Osteoblast (primary cell): Measurements from ENCODE around the gene FGF5. TPM values are rescaled to one million over a fixed set of nuclear protein-coding genes. Genes with fewer than 3 reads are reported as not detected.

Source experiments
- DNase-seq: peaks from one replicate; pipeline ENCODE4 v3.0.0; 2011; ENCODE audit warnings: low spot score, mixed read lengths; ENCODE audit not compliant: insufficient read length; ENCODE audit errors: missing footprints
- H2AFZ ChIP-seq: 2 replicates; pipeline ENCODE4 v1.6.0; 2011; ENCODE audit warnings: mild to moderate bottlenecking, low read length
- H3K27ac ChIP-seq: 2 replicates; pipeline ENCODE4 v1.5.1; 2011; ENCODE audit warnings: mild to moderate bottlenecking, low read depth, low read length, moderate library complexity
- H3K27me3 ChIP-seq: 2 replicates; pipeline ENCODE4 v1.6.0; 2012; ENCODE audit warnings: mild to moderate bottlenecking, control low read depth, inconsistent platforms, low read length, moderate library complexity; ENCODE audit not compliant: insufficient read depth
- H3K36me3 ChIP-seq: 2 replicates; pipeline ENCODE4 v1.5.1; 2011; ENCODE audit warnings: mild to moderate bottlenecking, low read length, control low read depth, moderate library complexity; ENCODE audit not compliant: insufficient read depth
- H3K4me1 ChIP-seq: 2 replicates; pipeline ENCODE4 v1.5.1; 2011; ENCODE audit warnings: mild to moderate bottlenecking, low read length, control low read depth, moderate library complexity; ENCODE audit not compliant: insufficient read depth
- H3K4me2 ChIP-seq: 2 replicates; pipeline ENCODE4 v1.6.0; 2011; ENCODE audit warnings: mild to moderate bottlenecking, low read length; ENCODE audit not compliant: insufficient read depth
- H3K4me3 ChIP-seq: fragments of 200-600 bp; sonication (generic); 3 replicates; pipeline ENCODE4 v1.5.1; 2012; ENCODE audit warnings: mild to moderate bottlenecking, low read length, inconsistent platforms; ENCODE audit not compliant: insufficient read depth
- H3K79me2 ChIP-seq: 2 replicates; pipeline ENCODE4 v1.6.0; 2012; ENCODE audit warnings: mild to moderate bottlenecking, low read length, control low read depth, inconsistent platforms; ENCODE audit not compliant: insufficient read depth
- H3K9me3 ChIP-seq: 2 replicates; pipeline ENCODE4 v1.5.1; 2011; ENCODE audit warnings: low read depth, low read length, control low read depth
- H4K20me1 ChIP-seq: 2 replicates; pipeline ENCODE4 v1.6.0; 2012; ENCODE audit warnings: mild to moderate bottlenecking, low read length, control low read depth; ENCODE audit not compliant: insufficient read depth
- CTCF ChIP-seq: IDR thresholded peaks from 2 replicates; pipeline ENCODE4 v1.5.1; 2011; ENCODE audit warnings: mild to moderate bottlenecking, low read depth, low read length, moderate library complexity; ENCODE audit errors: extremely low read depth
- total RNA-seq: library from RNA; depleted of rRNA; stranded (reverse); fragments of >200 nt; gene quantifications from 2 replicates; pipeline ENCODE4 v1.2.3, GENCODE V29; 2012

The FGF5 gene
- total RNA-seq, 1 donor = 10.5 TPM

- peak; percentile 94 for DNase-seq
These were observed 69.3 kb downstream of the FGF5 start, which contains the start of gene CFAP299 for GRCh38 chr4:80335554-80336358. TSS of gene CFAP299 (plus strand) at chr4:80335730.

GRCh38 chr4:80336582-80336981, 70.1 kb downstream of the FGF5 start:
- peak overlapping the region; percentile 94 for H3K4me2 ChIP-seq
- peaks cover 13% of the 10 kb centered on the region for H3K4me1 ChIP-seq
- DNase-seq = peak; percentile 76
- H3K27me3 ChIP-seq = no peaks in the 10 kb centered on the region
- H4K20me1 ChIP-seq = no peaks in the 10 kb centered on the region
- H3K9me3 ChIP-seq = no peaks in the 10 kb centered on the region
- peak; percentile 51 for TF ChIP-seq CTCF
- peak overlapping the region; percentile 89 for H3K4me3 ChIP-seq
- no peak overlapping the region for H2AFZ ChIP-seq
- no peak overlapping the region for H3K27ac ChIP-seq
- peaks cover 9% of the 10 kb centered on the region for H3K36me3 ChIP-seq
- H3K79me2 ChIP-seq = peaks cover 3% of the 10 kb centered on the region

More at GRCh38 chr4:80335554-80336358, 69.3 kb downstream of the FGF5 start, which contains the start of gene CFAP299:
- H2AFZ ChIP-seq = peak within 1 kb of the TSS; percentile 85
- peak within 1 kb of the TSS; percentile 94 for H3K4me2 ChIP-seq
- peaks cover 3% of the 10 kb centered on the region for H3K79me2 ChIP-seq
- H3K4me1 ChIP-seq = peaks cover 13% of the 10 kb centered on the region
- H4K20me1 ChIP-seq = no peaks in the 10 kb centered on the region
- H3K36me3 ChIP-seq = peaks cover 4% of the 10 kb centered on the region
- peak; percentile 44 for TF ChIP-seq CTCF
- H3K9me3 ChIP-seq = no peaks in the 10 kb centered on the region
- H3K4me3 ChIP-seq = peak within 1 kb of the TSS; percentile 89
- no peaks in the 10 kb centered on the region for H3K27me3 ChIP-seq
- H3K27ac ChIP-seq = peak within 1 kb of the TSS; percentile 16

GRCh38 chr4:80340036-80340435, 73.6 kb downstream of the FGF5 start:
- TF ChIP-seq CTCF = no peak
- no peaks in the 10 kb centered on the region for H4K20me1 ChIP-seq
- DNase-seq = no peak

More at GRCh38 chr4:80340036-80340435, 73.6 kb downstream of the FGF5 start:
- Histone ChIP-seq H3K27ac (no peak overlapping the region), H3K4me1 (peaks cover 9% of the 10 kb centered on the region), H3K36me3 (peaks cover 9% of the 10 kb centered on the region), H2AFZ (peak overlapping the region; percentile 5), H3K4me2 (no peak overlapping the region), H3K4me3 (no peak overlapping the region), H3K27me3 (no peaks in the 10 kb centered on the region), H3K79me2 (peaks cover 3% of the 10 kb centered on the region), H3K9me3 (no peaks in the 10 kb centered on the region)

Other genes with a start within 250 kb of the FGF5 start
- 86.9 and 97.4 TPM in 2 replicates for gene ANTXR2, start 193.4 kb upstream of the FGF5 start, total RNA-seq
- 3.6 and 5.0 TPM in 2 replicates for gene PRDM8, start 69.2 kb upstream of the FGF5 start, total RNA-seq
- 1.5 and 2.5 TPM in 2 replicates for gene CFAP299, start 69.1 kb downstream of the FGF5 start, total RNA-seq